Fibroblast of mammary gland (primary cell): Measurements from ENCODE around the gene CCDC70.
A peak's percentile ranks its signal among the peaks of the same experiment; 100 is the strongest.

Source experiments
- DNase-seq: peaks from one replicate; pipeline ENCODE4 v3.0.0-alpha.2; 2010; ENCODE audit warnings: low read depth
- H3K4me3 ChIP-seq: 2 replicates; pipeline ENCODE4 v1.5.1; 2011; ENCODE audit warnings: low read depth, mild to moderate bottlenecking, low read length, moderate library complexity; ENCODE audit not compliant: control insufficient read depth
- TF ChIP-seq, protein P1 (sequence below): conservative IDR thresholded peaks from 2 replicates; pipeline ENCODE4 v1.5.1; 2011; ENCODE audit warnings: low read depth, low read length, inconsistent platforms; ENCODE audit not compliant: control insufficient read depth, insufficient read depth

The CCDC70 gene

DNA sequence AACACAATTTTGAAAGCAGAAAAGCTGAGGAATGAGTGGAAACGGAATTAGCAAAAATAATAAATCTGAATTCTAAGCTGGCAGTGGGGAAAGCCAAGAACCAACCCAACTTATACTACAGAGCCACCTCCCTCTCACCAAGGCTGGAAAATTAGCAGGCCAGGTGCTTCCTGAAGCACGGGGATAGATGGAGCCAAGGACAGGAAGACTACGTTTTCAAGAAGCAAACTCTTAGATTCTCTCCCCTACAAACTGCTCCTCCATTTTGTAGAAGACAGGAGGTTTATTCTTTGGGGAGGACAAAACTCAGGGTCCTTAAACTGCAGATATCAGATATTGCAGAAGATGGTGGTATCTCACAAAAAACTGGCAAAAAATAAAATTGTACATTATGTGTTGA is 8.8 kb downstream of the CCDC70 start:
- no peak for DNase-seq
- no peak overlapping the region for H3K4me3 ChIP-seq
- TF ChIP-seq, protein P1, sequence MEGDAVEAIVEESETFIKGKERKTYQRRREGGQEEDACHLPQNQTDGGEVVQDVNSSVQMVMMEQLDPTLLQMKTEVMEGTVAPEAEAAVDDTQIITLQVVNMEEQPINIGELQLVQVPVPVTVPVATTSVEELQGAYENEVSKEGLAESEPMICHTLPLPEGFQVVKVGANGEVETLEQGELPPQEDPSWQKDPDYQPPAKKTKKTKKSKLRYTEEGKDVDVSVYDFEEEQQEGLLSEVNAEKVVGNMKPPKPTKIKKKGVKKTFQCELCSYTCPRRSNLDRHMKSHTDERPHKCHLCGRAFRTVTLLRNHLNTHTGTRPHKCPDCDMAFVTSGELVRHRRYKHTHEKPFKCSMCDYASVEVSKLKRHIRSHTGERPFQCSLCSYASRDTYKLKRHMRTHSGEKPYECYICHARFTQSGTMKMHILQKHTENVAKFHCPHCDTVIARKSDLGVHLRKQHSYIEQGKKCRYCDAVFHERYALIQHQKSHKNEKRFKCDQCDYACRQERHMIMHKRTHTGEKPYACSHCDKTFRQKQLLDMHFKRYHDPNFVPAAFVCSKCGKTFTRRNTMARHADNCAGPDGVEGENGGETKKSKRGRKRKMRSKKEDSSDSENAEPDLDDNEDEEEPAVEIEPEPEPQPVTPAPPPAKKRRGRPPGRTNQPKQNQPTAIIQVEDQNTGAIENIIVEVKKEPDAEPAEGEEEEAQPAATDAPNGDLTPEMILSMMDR: no peak

- DNase-seq: no peak
- no peak overlapping the region for H3K4me3 ChIP-seq
- TF ChIP-seq, protein P1: no peak
These were observed 11.5 kb downstream of the CCDC70 start for GRCh38 chr13:51873117-51873798.

GRCh38 chr13:51873837-51874236 is 12.1 kb downstream of the CCDC70 start:
- H3K4me3 ChIP-seq: no peak overlapping the region
- no peak for DNase-seq
- TF ChIP-seq, protein P1: no peak

DNA sequence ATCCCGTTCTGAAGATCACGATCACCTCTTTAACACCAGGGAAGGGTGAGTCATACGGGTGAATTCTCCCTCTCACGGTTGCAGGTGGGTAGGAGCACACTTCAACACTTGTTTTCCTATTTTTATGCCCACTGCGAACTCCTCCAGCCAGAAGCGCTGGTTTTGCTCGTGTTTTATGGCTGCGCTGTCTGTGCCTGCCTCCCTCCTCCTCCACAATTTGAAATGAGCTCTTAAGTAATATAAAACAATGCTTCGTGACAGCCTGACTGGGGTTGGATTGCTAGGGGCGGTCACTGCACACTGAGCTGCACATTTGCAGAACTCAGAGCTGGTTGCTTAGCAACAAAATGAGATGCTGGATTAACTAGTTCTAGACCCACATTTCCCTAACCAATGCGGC is 12.9 kb downstream of the CCDC70 start:
- TF ChIP-seq, protein P1: no peak
- no peak overlapping the region for H3K4me3 ChIP-seq
- no peak for DNase-seq

- peak; percentile 9 for DNase-seq
- TF ChIP-seq, protein P1: no peak
- no peak overlapping the region for H3K4me3 ChIP-seq
These were observed 17.4 kb downstream of the CCDC70 start for GRCh38 chr13:51879133-51879532.

- no peak for DNase-seq
- TF ChIP-seq, protein P1: no peak
These were observed 19.5 kb downstream of the CCDC70 start for GRCh38 chr13:51881296-51881695.

More at GRCh38 chr13:51881296-51881695, 19.5 kb downstream of the CCDC70 start:
- H3K4me3 ChIP-seq: no peak overlapping the region
